WTC11 (cell line): Measurements from ENCODE around the gene GLI1. TPM values are rescaled to one million over a fixed set of nuclear protein-coding genes. Genes with fewer than 3 reads are reported as not detected.

Source experiments
- ATAC-seq: fragments of 200-7000 bp; cut with Tn5 transposase; 2 replicates; pipeline ENCODE4 v1.10.0; 2021; ENCODE audit warnings: mild to moderate bottlenecking, moderate library complexity
- CTCF ChIA-PET: fragments of 300-600 bp; sonication (Branson Sonifier 250); formaldehyde crosslinking; loops from one replicate; lab custom pipeline; 2021; ENCODE audit warnings: antibody characterized with exemption; lab: Charles Lee
- POLR2A ChIA-PET: fragments of 350-600 bp; sonication (Branson Sonifier 250); formaldehyde crosslinking; loops from one replicate; lab custom pipeline; 2021; ENCODE audit warnings: antibody characterized with exemption; lab: Charles Lee
- DNase-seq: peaks from one replicate; pipeline ENCODE4 v3.0.0; 2021; ENCODE audit warnings: low spot score
- H3K27ac Mint-ChIP-seq: 2 replicates; pipeline ENCODE4 v1.8.0; 2021; ENCODE audit warnings: mixed read lengths
- H3K27me3 Mint-ChIP-seq: 2 replicates; pipeline ENCODE4 v1.8.0; 2021; ENCODE audit warnings: low read depth, mild to moderate bottlenecking, moderate library complexity, mixed read lengths
- H3K36me3 Mint-ChIP-seq: 2 replicates; pipeline ENCODE4 v1.8.0; 2021; ENCODE audit warnings: mixed read lengths
- H3K4me1 Mint-ChIP-seq: 2 replicates; pipeline ENCODE4 v1.8.0; 2022; ENCODE audit warnings: mixed read lengths
- H3K4me3 Mint-ChIP-seq: 2 replicates; pipeline ENCODE4 v1.8.0; 2021; ENCODE audit warnings: mild to moderate bottlenecking, moderate library complexity, mixed read lengths
- H3K9me3 Mint-ChIP-seq: 2 replicates; pipeline ENCODE4 v1.8.0; 2021; ENCODE audit warnings: mixed read lengths
- AFF4 ChIP-seq: sonication (generic); formaldehyde crosslinking; IDR thresholded peaks from 2 replicates; pipeline ENCODE4 v1.8.1; 2023; ENCODE audit warnings: mild to moderate bottlenecking, missing genetic modification reagents, borderline replicate concordance
- CREB1 ChIP-seq: sonication (generic); formaldehyde crosslinking; IDR thresholded peaks from 2 replicates; pipeline ENCODE4 v1.8.0; 2023; ENCODE audit warnings: mild to moderate bottlenecking, missing genetic modification reagents
- ELF4 ChIP-seq: sonication (generic); formaldehyde crosslinking; IDR thresholded peaks from 2 replicates; pipeline ENCODE4 v1.8.1; 2022; ENCODE audit warnings: low read depth, mild to moderate bottlenecking, moderate library complexity, missing genetic modification reagents
- ESRRA ChIP-seq: sonication (generic); formaldehyde crosslinking; IDR thresholded peaks from 2 replicates; pipeline ENCODE4 v1.8.1; 2022; ENCODE audit warnings: mild to moderate bottlenecking, missing genetic modification reagents, borderline replicate concordance
- ETV6 ChIP-seq: sonication (generic); formaldehyde crosslinking; IDR thresholded peaks from 2 replicates; pipeline ENCODE4 v1.8.1; 2022; ENCODE audit warnings: mild to moderate bottlenecking, missing genetic modification reagents
- FOXJ3 ChIP-seq: sonication (generic); formaldehyde crosslinking; IDR thresholded peaks from 2 replicates; pipeline ENCODE4 v1.9.0; 2021; ENCODE audit warnings: missing genetic modification reagents, mild to moderate bottlenecking, borderline replicate concordance
- GABPB1 ChIP-seq: sonication (generic); formaldehyde crosslinking; IDR thresholded peaks from 2 replicates; pipeline ENCODE4 v1.8.1; 2023; ENCODE audit warnings: mild to moderate bottlenecking, missing genetic modification reagents
- GTF2I ChIP-seq: fragments of 250-450 bp; sonication (Bioruptor Pico); conservative IDR thresholded peaks from 2 replicates; pipeline ENCODE4 v1.4.0; 2021; ENCODE audit warnings: mild to moderate bottlenecking
- JAZF1 ChIP-seq: fragments of 250-450 bp; sonication (Bioruptor Pico); IDR thresholded peaks from 2 replicates; pipeline ENCODE4 v1.9.0; 2021; ENCODE audit warnings: moderate library complexity, mild to moderate bottlenecking, inconsistent platforms
- JUN ChIP-seq: sonication (generic); formaldehyde crosslinking; IDR thresholded peaks from 2 replicates; pipeline ENCODE4 v1.8.0; 2023; ENCODE audit warnings: mild to moderate bottlenecking, missing genetic modification reagents
- MYBL2 ChIP-seq: sonication (generic); formaldehyde crosslinking; IDR thresholded peaks from 2 replicates; pipeline ENCODE4 v1.8.1; 2023; ENCODE audit warnings: mild to moderate bottlenecking, moderate library complexity, missing genetic modification reagents
- NFYB ChIP-seq: sonication (generic); formaldehyde crosslinking; conservative IDR thresholded peaks from 2 replicates; pipeline ENCODE4 v1.8.0; 2022; ENCODE audit warnings: low read depth, missing genetic modification reagents
- PRDM15 ChIP-seq: sonication (generic); formaldehyde crosslinking; IDR thresholded peaks from 2 replicates; pipeline ENCODE4 v1.8.0; 2022; ENCODE audit warnings: missing genetic modification reagents
- TP53 ChIP-seq: sonication (generic); formaldehyde crosslinking; IDR thresholded peaks from 2 replicates; pipeline ENCODE4 v1.8.1; 2023; ENCODE audit warnings: mild to moderate bottlenecking, missing genetic modification reagents
- ZNF121 ChIP-seq: sonication (generic); formaldehyde crosslinking; IDR thresholded peaks from 2 replicates; pipeline ENCODE4 v1.8.0; 2023; ENCODE audit warnings: missing genetic modification reagents
- ZNF219 ChIP-seq: sonication (generic); formaldehyde crosslinking; IDR thresholded peaks from 2 replicates; pipeline ENCODE4 v1.8.0; 2023; ENCODE audit warnings: missing genetic modification reagents, mild to moderate bottlenecking, borderline replicate concordance
- ZNF263 ChIP-seq: sonication (generic); formaldehyde crosslinking; IDR thresholded peaks from 2 replicates; pipeline ENCODE4 v1.8.1; 2022; ENCODE audit warnings: low read depth, mild to moderate bottlenecking, moderate library complexity, missing genetic modification reagents
- ZNF281 ChIP-seq: sonication (generic); formaldehyde crosslinking; IDR thresholded peaks from 2 replicates; pipeline ENCODE4 v1.8.0; 2023; ENCODE audit warnings: mild to moderate bottlenecking, missing genetic modification reagents
- ZNF416 ChIP-seq: fragments of 250-450 bp; sonication (Bioruptor Pico); IDR thresholded peaks from 2 replicates; pipeline ENCODE4 v1.9.0; 2021; ENCODE audit warnings: mild to moderate bottlenecking, inconsistent platforms
- total RNA-seq: library from RNA; stranded (reverse); gene quantifications from 3 replicates; pipeline ENCODE4 v1.2.3, GENCODE V29; 2021
- TF ChIP-seq, protein P1 (sequence below): sonication (generic); formaldehyde crosslinking; IDR thresholded peaks from 2 replicates; pipeline ENCODE4 v1.8.1; 2023; ENCODE audit warnings: mild to moderate bottlenecking, missing genetic modification reagents
- TF ChIP-seq, protein P2 (sequence below): fragments of 250-450 bp; sonication (Bioruptor Pico); IDR thresholded peaks from 2 replicates; pipeline ENCODE4 v1.9.0; 2021; ENCODE audit warnings: mild to moderate bottlenecking

The GLI1 gene
- total RNA-seq, 1 experiment from 2014 or later = 16.2 TPM

- H3K36me3 Mint-ChIP-seq = peaks cover 76% of the 10 kb centered on the region
- POLR2A ChIA-PET = interaction anchor here (0.5 to 1.2 kb wide), 3 partner anchors 10 to 57 kb away, joined by 3 to 4 read pairs (median 3); partner anchors contain the start of gene GLI1
These were observed 55.9 kb downstream of the GLI1 start for GRCh38 chr12:57515408-57515933.

DNA sequence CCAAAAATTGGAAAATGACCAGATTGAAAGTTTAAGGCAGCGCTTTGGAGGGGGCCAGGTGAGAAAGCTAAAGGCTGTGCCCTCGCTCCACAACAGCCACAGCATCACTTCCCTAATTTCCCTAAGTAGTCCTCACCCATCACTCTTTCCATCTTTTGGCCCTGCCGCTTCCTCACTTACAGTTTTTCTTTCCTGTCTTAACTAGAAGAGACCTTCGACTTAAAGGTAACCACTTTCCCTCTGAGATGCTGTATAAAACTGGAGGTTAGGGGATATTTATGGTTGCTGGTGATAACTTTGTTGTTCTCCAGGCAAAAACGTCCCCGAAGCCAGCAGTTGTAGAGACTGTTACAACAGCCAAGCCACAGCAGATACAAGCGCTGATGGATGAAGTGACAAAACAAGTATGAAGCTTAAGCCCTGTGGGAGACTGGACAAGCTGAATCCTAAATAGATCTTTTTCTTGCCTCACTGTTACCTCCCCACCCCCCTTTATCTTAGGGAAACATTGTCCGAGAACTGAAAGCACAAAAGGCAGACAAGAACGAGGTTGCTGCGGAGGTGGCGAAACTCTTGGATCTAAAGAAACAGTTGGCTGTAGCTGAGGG, 56.5 kb downstream of the GLI1 start:
- Mint-ChIP-seq H3K4me3 (no peak overlapping the region), H3K9me3 (no peaks in the 10 kb centered on the region), H3K4me1 (peaks cover 15% of the 10 kb centered on the region), H3K27me3 (no peaks in the 10 kb centered on the region), H3K36me3 (peaks cover 73% of the 10 kb centered on the region), H3K27ac (no peak overlapping the region)
- ChIA-PET POLR2A (interaction anchor here (0.5 to 1.2 kb wide), 4 partner anchors 12 to 57 kb away, joined by 3 to 4 read pairs (median 3); partner anchors contain the start of gene GLI1), CTCF (no interaction called here)
- DNase-seq (no peak), ATAC-seq (no peak)
- TF ChIP-seq ESRRA (CRISPR knock-in tag) (no peak), JAZF1 (no peak), ETV6 (no peak), ZNF263 (CRISPR knock-in tag) (no peak), AFF4 (CRISPR knock-in tag) (no peak), ZNF416 (CRISPR knock-in tag) (no peak), JUN (CRISPR knock-in tag) (no peak), ELF4 (CRISPR knock-in tag) (no peak), GABPB1 (CRISPR knock-in tag) (no peak), NFYB (CRISPR knock-in tag) (no peak), CREB1 (CRISPR knock-in tag) (no peak), TP53 (CRISPR knock-in tag) (no peak), ZNF281 (CRISPR knock-in tag) (no peak), MYBL2 (CRISPR knock-in tag) (no peak), PRDM15 (CRISPR knock-in tag) (no peak)
- TF ChIP-seq, protein P1, sequence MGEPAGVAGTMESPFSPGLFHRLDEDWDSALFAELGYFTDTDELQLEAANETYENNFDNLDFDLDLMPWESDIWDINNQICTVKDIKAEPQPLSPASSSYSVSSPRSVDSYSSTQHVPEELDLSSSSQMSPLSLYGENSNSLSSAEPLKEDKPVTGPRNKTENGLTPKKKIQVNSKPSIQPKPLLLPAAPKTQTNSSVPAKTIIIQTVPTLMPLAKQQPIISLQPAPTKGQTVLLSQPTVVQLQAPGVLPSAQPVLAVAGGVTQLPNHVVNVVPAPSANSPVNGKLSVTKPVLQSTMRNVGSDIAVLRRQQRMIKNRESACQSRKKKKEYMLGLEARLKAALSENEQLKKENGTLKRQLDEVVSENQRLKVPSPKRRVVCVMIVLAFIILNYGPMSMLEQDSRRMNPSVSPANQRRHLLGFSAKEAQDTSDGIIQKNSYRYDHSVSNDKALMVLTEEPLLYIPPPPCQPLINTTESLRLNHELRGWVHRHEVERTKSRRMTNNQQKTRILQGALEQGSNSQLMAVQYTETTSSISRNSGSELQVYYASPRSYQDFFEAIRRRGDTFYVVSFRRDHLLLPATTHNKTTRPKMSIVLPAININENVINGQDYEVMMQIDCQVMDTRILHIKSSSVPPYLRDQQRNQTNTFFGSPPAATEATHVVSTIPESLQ (CRISPR knock-in tag) = no peak

More at GRCh38 chr12:57515408-57515933, 55.9 kb downstream of the GLI1 start:
- H3K27me3 Mint-ChIP-seq = no peaks in the 10 kb centered on the region
- H3K9me3 Mint-ChIP-seq = no peaks in the 10 kb centered on the region
- DNase-seq = no peak
- ATAC-seq = no peak
- peaks cover 14% of the 10 kb centered on the region for H3K4me1 Mint-ChIP-seq
- CTCF ChIA-PET = interaction anchor here (1.1 kb wide), 1 partner anchor 68 kb away, joined by 4 read pairs; no protein-coding TSS in a partner anchor
- TF ChIP-seq ZNF121 (CRISPR knock-in tag) (no peak), FOXJ3 (CRISPR knock-in tag) (no peak), GTF2I (CRISPR knock-in tag) (no peak), ZNF219 (CRISPR knock-in tag) (no peak), MYBL2 (CRISPR knock-in tag) (no peak)
- TF ChIP-seq, protein P2, sequence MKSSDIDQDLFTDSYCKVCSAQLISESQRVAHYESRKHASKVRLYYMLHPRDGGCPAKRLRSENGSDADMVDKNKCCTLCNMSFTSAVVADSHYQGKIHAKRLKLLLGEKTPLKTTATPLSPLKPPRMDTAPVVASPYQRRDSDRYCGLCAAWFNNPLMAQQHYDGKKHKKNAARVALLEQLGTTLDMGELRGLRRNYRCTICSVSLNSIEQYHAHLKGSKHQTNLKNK (CRISPR knock-in tag) = no peak
- no peak overlapping the region for H3K27ac Mint-ChIP-seq
- no peak overlapping the region for H3K4me3 Mint-ChIP-seq
